Endothelial cell of umbilical vein (primary cell): ENCODE measurements around the gene C2orf74.

ENCODE experiments used
- CTCF ChIP-seq, 2 donors: IDR thresholded peaks; 1 replicate in 1 of 2; 2 replicates in 1 of 2; pipeline ENCODE4 v1.5.1; 2011; ENCODE audit warnings: low read length in 2 of 2, mild to moderate bottlenecking in 2 of 2, moderate library complexity in 2 of 2, control low read depth in 1 of 2, inconsistent platforms in 1 of 2, low read depth in 1 of 2; ENCODE audit not compliant: insufficient read depth in 1 of 2; ENCODE audit errors: extremely low read depth in 1 of 2
- EZH2 ChIP-seq: IDR thresholded peaks from 2 replicates; pipeline ENCODE4 v1.6.1; 2012; ENCODE audit warnings: borderline replicate concordance, low read depth, mild to moderate bottlenecking, moderate library complexity, low read length, inconsistent platforms; ENCODE audit not compliant: severe bottlenecking
- FOS ChIP-seq: IDR thresholded peaks from 2 replicates; pipeline ENCODE4 v1.6.1; 2011; ENCODE audit warnings: mild to moderate bottlenecking, low read length, moderate library complexity, borderline replicate concordance; ENCODE audit not compliant: insufficient read depth
- GATA2 ChIP-seq: IDR thresholded peaks from 2 replicates; pipeline ENCODE4 v1.7.0; 2011; ENCODE audit warnings: low read depth, mild to moderate bottlenecking, moderate library complexity, mixed read lengths, low read length; ENCODE audit not compliant: insufficient read length, insufficient read depth
- JUN ChIP-seq: IDR thresholded peaks from 2 replicates; pipeline ENCODE4 v1.6.1; 2011; ENCODE audit warnings: borderline replicate concordance, low read depth; ENCODE audit not compliant: insufficient read length, insufficient read depth
- MAX ChIP-seq: IDR thresholded peaks from 2 replicates; pipeline ENCODE4 v1.6.1; 2011; ENCODE audit not compliant: insufficient read depth, insufficient read length
- MYC ChIP-seq: IDR thresholded peaks from one replicate; pipeline ENCODE4 v1.6.1; 2011; ENCODE audit warnings: mild to moderate bottlenecking, low read depth, low read length
- POLR2A ChIP-seq: IDR thresholded peaks from 2 replicates; pipeline ENCODE4 v1.6.1; 2012; ENCODE audit warnings: low read depth, mild to moderate bottlenecking, control low read depth, low read length
- POLR2AphosphoS5 ChIP-seq: IDR thresholded peaks from 2 replicates; pipeline ENCODE4 v1.6.1; 2012; ENCODE audit warnings: low read depth, mild to moderate bottlenecking, control low read depth, low read length, moderate library complexity; ENCODE audit not compliant: insufficient read depth

GRCh38 chr2:61135510-61135909 is 26.5 kb upstream of the C2orf74 start:
- TF ChIP-seq CTCF (IDR thresholded peaks at IDR 0.05; ENCODE audit: extremely low read depth in 1 of 2, insufficient read depth in 1 of 2, low read depth in 1 of 2, low read length in 2 of 2) (peak; percentile 13 to 24), EZH2 (no peak), MYC (no peak), MAX (no peak), POLR2A (no peak), POLR2AphosphoS5 (no peak), FOS (no peak), JUN (no peak), GATA2 (no peak)
